Vagina (tissue), 2 donors: ENCODE results near the gene SPSB1. TPM values are rescaled to one million over a fixed set of nuclear protein-coding genes. Genes with fewer than 3 reads are reported as not detected.

Experiments
- DNase-seq, 2 donors: peaks; one replicate each; pipeline ENCODE4 v3.0.0-alpha.2; 2017; ENCODE audit errors: extremely low spot score in 2 of 2
- H3K27ac ChIP-seq: fragments of 200-600 bp; sonication (generic); one replicate; pipeline ENCODE4 v1.5.1; 2019
- H3K27me3 ChIP-seq: fragments of 200-600 bp; sonication (generic); one replicate; pipeline ENCODE4 v1.5.1; 2019
- H3K36me3 ChIP-seq, 2 donors: fragments of 200-600 bp; sonication (generic); one replicate each; pipeline ENCODE4 v1.5.1; 2017 to 2019
- H3K4me1 ChIP-seq: fragments of 200-600 bp; sonication (generic); one replicate; pipeline ENCODE4 v1.5.1; 2019
- H3K4me3 ChIP-seq, 2 donors: fragments of 200-600 bp; sonication (generic); 1 replicate in 1 of 2; 2 replicates in 1 of 2; pipeline ENCODE4 v1.5.1; 2016 to 2019
- H3K9me3 ChIP-seq: fragments of 200-600 bp; sonication (generic); one replicate; pipeline ENCODE4 v1.5.1; 2019
- CTCF ChIP-seq, 3 experiments: fragments of 450-650 bp in 2 of 3; fragments of 200-600 bp in 1 of 3; sonication (generic) in 1 of 3; IDR thresholded peaks; one replicate each; pipeline ENCODE4 v1.5.1; 2017 to 2019; ENCODE audit warnings: antibody characterized with exemption in 3 of 3, mild to moderate bottlenecking in 2 of 3, moderate library complexity in 2 of 3
- POLR2A ChIP-seq, 2 donors: fragments of 450-650 bp; IDR thresholded peaks; one replicate each; pipeline ENCODE4 v1.6.1; 2017; ENCODE audit warnings: antibody characterized with exemption in 2 of 2, mild to moderate bottlenecking in 2 of 2, moderate library complexity in 2 of 2
- POLR2AphosphoS5 ChIP-seq, 2 donors: sonication (generic); formaldehyde crosslinking; IDR thresholded peaks; one replicate each; pipeline ENCODE4 v1.9.0; 2017; ENCODE audit warnings: antibody characterized with exemption in 2 of 2, mild to moderate bottlenecking in 2 of 2, low read depth in 1 of 2; ENCODE audit not compliant: insufficient read depth in 1 of 2
- intact Hi-C: fragments of 100-400 bp; cut with DNase I; formaldehyde crosslinking; loops from one replicate; pipeline ENCODE4 v1.15.1; 2023
- total RNA-seq: library from RNA; depleted of rRNA; stranded (reverse); fragments of >200 nt; gene quantifications from one replicate; pipeline ENCODE4 v1.2.3, GENCODE V29; 2016

Gene SPSB1
- total RNA-seq, 1 donor from 2014 or later, result 40.0 TPM

- no peaks in the 10 kb centered on the region for H3K9me3 ChIP-seq
- H3K27ac ChIP-seq, result peak overlapping the region; percentile 42
- TF ChIP-seq CTCF (IDR thresholded peaks at IDR 0.05), result no peak
- TF ChIP-seq POLR2A (IDR thresholded peaks at IDR 0.05), result no peak
- TF ChIP-seq POLR2AphosphoS5 (IDR thresholded peaks at IDR 0.05; ENCODE audit: insufficient read depth in 1 of 2, low read depth in 1 of 2), result no peak
- DNase-seq, result no peak
- no peak overlapping the region for H3K4me3 ChIP-seq
- intact Hi-C loops, result no loop called here
- H3K4me1 ChIP-seq, result peaks cover 35% of the 10 kb centered on the region
- no peaks in the 10 kb centered on the region for H3K27me3 ChIP-seq
- H3K36me3 ChIP-seq, result peaks cover 0 to 14% of the 10 kb centered on the region in 2 donors
Measured at GRCh38 chr1:9361630-9362260, 69.1 kb downstream of the SPSB1 start.

- Histone ChIP-seq H3K4me1 (peaks cover 35% of the 10 kb centered on the region), H3K4me3 (no peak overlapping the region), H3K27me3 (no peaks in the 10 kb centered on the region), H3K27ac (no peak overlapping the region), H3K9me3 (no peaks in the 10 kb centered on the region), H3K36me3 (peaks cover 0 to 12% of the 10 kb centered on the region in 2 donors)
- no peak for DNase-seq
- intact Hi-C loops, result no loop called here
- TF ChIP-seq POLR2AphosphoS5 (IDR thresholded peaks at IDR 0.05; ENCODE audit: insufficient read depth in 1 of 2, low read depth in 1 of 2), result no peak
- TF ChIP-seq CTCF (IDR thresholded peaks at IDR 0.05), result no peak
Measured at GRCh38 chr1:9362488-9362887, 69.8 kb downstream of the SPSB1 start.

- no peak overlapping the region for H3K27ac ChIP-seq
- intact Hi-C loops, result no loop called here
- no peaks in the 10 kb centered on the region for H3K27me3 ChIP-seq
- TF ChIP-seq POLR2AphosphoS5 (IDR thresholded peaks at IDR 0.05; ENCODE audit: insufficient read depth in 1 of 2, low read depth in 1 of 2) (no peak), POLR2A (IDR thresholded peaks at IDR 0.05) (no peak), CTCF (IDR thresholded peaks at IDR 0.05) (no peak)
- peaks cover 35% of the 10 kb centered on the region for H3K4me1 ChIP-seq
- peaks cover 0 to 6% of the 10 kb centered on the region in 2 donors for H3K36me3 ChIP-seq
- DNase-seq, result no peak
- no peak overlapping the region for H3K4me3 ChIP-seq
- H3K9me3 ChIP-seq, result no peaks in the 10 kb centered on the region
Measured at GRCh38 chr1:9363061-9363471, 70.4 kb downstream of the SPSB1 start.

GRCh38 chr1:9366298-9366697 lies 73.6 kb downstream of the SPSB1 start:
- no peaks in the 10 kb centered on the region for H3K36me3 ChIP-seq
- H3K27me3 ChIP-seq, result no peaks in the 10 kb centered on the region
- no peak overlapping the region for H3K27ac ChIP-seq
- no peak for DNase-seq
- TF ChIP-seq POLR2AphosphoS5 (IDR thresholded peaks at IDR 0.05; ENCODE audit: insufficient read depth in 1 of 2, low read depth in 1 of 2) (no peak), POLR2A (IDR thresholded peaks at IDR 0.05) (no peak), CTCF (IDR thresholded peaks at IDR 0.05) (no peak)
- intact Hi-C loops, result no loop called here
- no peak overlapping the region for H3K4me3 ChIP-seq
- peaks cover 40% of the 10 kb centered on the region for H3K4me1 ChIP-seq
- H3K9me3 ChIP-seq, result no peaks in the 10 kb centered on the region

- intact Hi-C loops, result no loop called here
- DNase-seq, result no peak
- peak in 1 of 2 donors; percentile 23 for TF ChIP-seq POLR2AphosphoS5 (IDR thresholded peaks at IDR 0.05; ENCODE audit: insufficient read depth in 1 of 2, low read depth in 1 of 2)
- TF ChIP-seq CTCF (IDR thresholded peaks at IDR 0.05), result no peak
- Histone ChIP-seq H3K4me3 (no peak overlapping the region), H3K9me3 (no peaks in the 10 kb centered on the region), H3K36me3 (no peaks in the 10 kb centered on the region), H3K27me3 (no peaks in the 10 kb centered on the region), H3K27ac (no peak overlapping the region), H3K4me1 (peaks cover 40% of the 10 kb centered on the region)
Measured at GRCh38 chr1:9366943-9367780, 74.5 kb downstream of the SPSB1 start.
